ENCODE results near the gene TACC3. TPM values are rescaled to one million over a fixed set of nuclear protein-coding genes. Genes with fewer than 3 reads are reported as not detected.

Gene TACC3
- polyA plus RNA-seq, 4 donors: 39.7 to 52.7 (median 41.8) TPM

- DNase-seq (ENCODE audit: low read depth in 4 of 4, low spot score in 3 of 4): no peak
Measured at GRCh38 chr4:1769692-1770091, 48.4 kb downstream of the TACC3 start.

GRCh38 chr4:1770245-1770644 lies 48.9 kb downstream of the TACC3 start:
- no peak for DNase-seq (ENCODE audit: low read depth in 4 of 4, low spot score in 3 of 4)

- DNase-seq (ENCODE audit: low read depth in 4 of 4, low spot score in 3 of 4): no peak
Measured at GRCh38 chr4:1770791-1771231, 49.5 kb downstream of the TACC3 start.

- no peak for DNase-seq (ENCODE audit: low read depth in 4 of 4, low spot score in 3 of 4)
Measured at GRCh38 chr4:1771555-1772305, 50.4 kb downstream of the TACC3 start.

- DNase-seq (ENCODE audit: low read depth in 4 of 4, low spot score in 3 of 4): no peak
Measured at GRCh38 chr4:1772853-1773538, 51.7 kb downstream of the TACC3 start.

- DNase-seq (ENCODE audit: low read depth in 4 of 4, low spot score in 3 of 4): no peak
Measured at GRCh38 chr4:1773754-1774153, 52.4 kb downstream of the TACC3 start.

GRCh38 chr4:1775731-1776500 lies 54.6 kb downstream of the TACC3 start:
- DNase-seq (ENCODE audit: low read depth in 4 of 4, low spot score in 3 of 4): no peak

- DNase-seq (ENCODE audit: low read depth in 4 of 4, low spot score in 3 of 4): no peak
Measured at GRCh38 chr4:1776521-1777161, 55.3 kb downstream of the TACC3 start.

GRCh38 chr4:1777822-1778641 lies 56.7 kb downstream of the TACC3 start:
- DNase-seq (ENCODE audit: low read depth in 4 of 4, low spot score in 3 of 4): no peak

- DNase-seq (ENCODE audit: low read depth in 4 of 4, low spot score in 3 of 4): no peak
Measured at GRCh38 chr4:1778642-1779392, 57.5 kb downstream of the TACC3 start.

GRCh38 chr4:1779588-1780382 lies 58.5 kb downstream of the TACC3 start:
- no peak for DNase-seq (ENCODE audit: low read depth in 4 of 4, low spot score in 3 of 4)

- no peak for DNase-seq (ENCODE audit: low read depth in 4 of 4, low spot score in 3 of 4)
Measured at GRCh38 chr4:1780435-1780834, 59.1 kb downstream of the TACC3 start.

- DNase-seq (ENCODE audit: low read depth in 4 of 4, low spot score in 3 of 4): no peak
Measured at GRCh38 chr4:1783015-1783414, 61.7 kb downstream of the TACC3 start.

GRCh38 chr4:1783970-1784369 lies 62.6 kb downstream of the TACC3 start:
- no peak for DNase-seq (ENCODE audit: low read depth in 4 of 4, low spot score in 3 of 4)

- DNase-seq (ENCODE audit: low read depth in 4 of 4, low spot score in 3 of 4): no peak
Measured at GRCh38 chr4:1784395-1784788, 63.1 kb downstream of the TACC3 start.

GRCh38 chr4:1784789-1785591 lies 63.7 kb downstream of the TACC3 start:
- no peak for DNase-seq (ENCODE audit: low read depth in 4 of 4, low spot score in 3 of 4)

GRCh38 chr4:1785592-1785991 lies 64.3 kb downstream of the TACC3 start:
- DNase-seq (ENCODE audit: low read depth in 4 of 4, low spot score in 3 of 4): no peak
